Jurkat, Clone E6-1 (cell line): ENCODE measurements around the gene CSNK2A1. TPM values are rescaled to one million over a fixed set of nuclear protein-coding genes. Genes with fewer than 3 reads are reported as not detected.
"Not testable (repeated sequence)": the region's sequence is repeated elsewhere in the genome, so short reads cannot be mapped to it uniquely, and the experiment has no call there.

ENCODE experiments used
- DNase-seq: peaks from one replicate; pipeline ENCODE4 v3.0.0-alpha.2; 2011; ENCODE audit warnings: low read depth, low spot score
- H3K4me3 ChIP-seq: 2 replicates; pipeline ENCODE4 v1.5.1; 2011; ENCODE audit warnings: mild to moderate bottlenecking, low read length, control low read depth, moderate library complexity
- polyA plus RNA-seq: library from polyadenylated mRNA; unstranded; fragments of >200 nt; gene quantifications from one replicate; pipeline ENCODE4 v1.2.1, GENCODE V29; 2012; ENCODE audit warnings: missing spikeins; ENCODE audit not compliant: insufficient read length, insufficient read depth

The CSNK2A1 gene
- polyA plus RNA-seq = 124 TPM

DNA sequence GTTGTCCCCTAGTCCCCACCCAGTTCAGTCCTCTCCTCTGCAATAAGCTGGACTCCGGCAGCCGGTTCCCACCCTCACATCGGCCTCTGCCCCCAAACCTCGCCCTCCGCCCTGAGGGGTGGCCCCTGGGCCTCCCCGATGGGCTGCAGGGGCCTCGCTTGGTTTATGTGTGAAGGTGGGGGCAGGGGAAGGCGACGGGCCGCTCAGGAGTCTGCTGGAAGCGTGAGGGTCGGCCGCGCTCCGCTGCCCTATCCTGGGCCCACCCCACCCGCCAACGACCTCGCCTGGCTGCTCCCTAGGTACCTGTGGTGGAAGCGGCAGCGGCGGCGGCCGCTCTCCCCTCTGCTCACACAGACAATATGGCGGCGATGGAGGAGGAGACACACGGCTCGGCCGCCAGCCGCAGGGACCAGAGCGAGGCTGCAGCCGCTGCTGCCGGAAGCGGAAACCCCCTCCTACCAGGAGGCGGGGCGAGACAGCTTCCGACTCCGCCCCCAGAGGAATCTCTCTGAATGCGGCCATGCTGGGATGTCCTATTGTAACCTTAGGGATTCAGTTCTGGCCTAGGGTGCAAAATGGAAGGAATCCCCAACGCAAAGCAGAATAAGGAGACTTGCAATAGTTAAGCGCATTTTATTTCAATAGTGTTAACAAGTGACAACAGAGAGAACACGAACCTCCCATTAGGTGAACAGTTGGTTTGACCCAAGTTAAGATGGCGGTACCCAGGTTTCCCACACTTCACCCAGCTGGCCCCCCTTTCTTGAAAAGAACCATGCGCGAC, at the start of gene CSNK2A1:
Gene CSNK2A1 (minus strand): TSS at position 422 of the 784 bp plus-strand sequence. CDS start 35,239 bp downstream, outside the sequence.
- H3K4me3 ChIP-seq = peak within 1 kb of the TSS; percentile 89
- peak; percentile 93 for DNase-seq

DNA sequence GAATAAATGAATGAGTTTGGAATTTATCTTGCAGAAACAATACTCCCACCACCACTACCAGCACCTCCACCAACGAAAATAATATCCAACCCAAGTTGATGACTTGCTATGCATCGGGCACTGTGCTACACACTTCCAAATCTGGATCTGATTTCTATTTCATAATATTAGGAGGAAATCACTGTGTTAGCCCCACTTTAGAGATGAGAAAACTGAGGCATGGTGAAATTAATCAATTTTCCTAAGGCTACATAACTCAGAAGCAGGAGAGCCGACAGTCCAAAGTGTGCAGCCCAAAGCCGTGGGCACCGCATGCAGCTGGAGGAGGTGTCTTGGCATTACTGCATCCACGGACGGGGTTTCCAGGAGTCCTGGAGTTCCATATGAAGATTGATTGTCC, 48.9 kb upstream of the CSNK2A1 start:
- DNase-seq = no peak
- no peak overlapping the region for H3K4me3 ChIP-seq

DNA sequence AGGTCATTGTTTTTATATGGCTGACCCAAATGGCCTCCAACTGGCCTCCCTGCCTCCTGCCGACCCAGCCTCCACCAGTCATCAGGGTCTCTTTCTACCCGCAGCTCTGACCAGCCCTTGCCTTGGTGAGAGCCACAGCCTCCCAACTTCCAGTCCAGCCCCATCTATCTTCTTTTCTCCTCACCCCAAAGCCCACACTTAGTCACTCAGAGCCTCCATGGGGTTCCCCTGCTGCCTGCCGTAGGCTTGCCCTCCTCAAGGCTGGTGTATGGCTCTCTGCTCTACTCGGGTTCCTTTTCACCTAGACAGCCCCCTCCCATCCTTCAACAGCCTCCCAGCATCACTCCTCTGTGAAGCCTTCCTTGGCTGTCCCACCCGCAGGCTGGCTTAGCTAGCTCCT, 48.4 kb upstream of the CSNK2A1 start:
- no peak overlapping the region for H3K4me3 ChIP-seq
- no peak for DNase-seq

DNA sequence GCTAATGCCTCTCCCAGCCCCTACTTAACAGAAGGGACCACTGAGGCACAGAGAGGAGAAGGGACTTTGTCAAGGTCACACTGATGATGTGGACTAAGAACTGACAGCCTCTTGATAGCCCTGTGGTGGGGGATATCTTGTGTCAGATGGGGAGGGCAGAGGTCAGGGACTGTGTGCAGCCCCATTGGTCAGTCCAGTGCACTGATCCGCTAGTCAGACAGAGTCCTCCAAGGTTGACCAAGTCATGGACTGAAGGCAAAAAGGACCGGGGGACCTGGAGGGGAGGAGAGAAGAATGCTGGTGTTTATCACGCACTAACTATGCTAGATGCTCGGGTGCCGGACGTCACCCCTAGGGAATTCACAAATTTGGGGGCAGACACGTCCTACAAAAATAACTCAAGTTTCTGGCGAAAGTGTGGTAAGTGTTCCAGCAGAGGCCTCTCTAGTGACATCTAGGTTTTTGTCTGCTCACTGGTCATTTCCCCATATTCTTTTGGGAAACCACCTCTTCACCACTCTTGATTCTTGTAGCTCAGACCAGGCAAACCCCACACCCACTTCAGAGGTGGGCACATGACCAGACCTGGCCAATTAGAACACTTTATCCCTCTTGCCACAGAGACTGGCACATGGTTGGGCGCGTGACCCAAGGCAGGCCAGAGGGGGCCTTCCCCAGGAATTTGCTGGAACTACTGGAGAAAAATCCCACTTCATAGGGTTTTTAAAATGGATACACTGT, 45.5 kb upstream of the CSNK2A1 start:
- DNase-seq = no peak
- H3K4me3 ChIP-seq = no peak overlapping the region

DNA sequence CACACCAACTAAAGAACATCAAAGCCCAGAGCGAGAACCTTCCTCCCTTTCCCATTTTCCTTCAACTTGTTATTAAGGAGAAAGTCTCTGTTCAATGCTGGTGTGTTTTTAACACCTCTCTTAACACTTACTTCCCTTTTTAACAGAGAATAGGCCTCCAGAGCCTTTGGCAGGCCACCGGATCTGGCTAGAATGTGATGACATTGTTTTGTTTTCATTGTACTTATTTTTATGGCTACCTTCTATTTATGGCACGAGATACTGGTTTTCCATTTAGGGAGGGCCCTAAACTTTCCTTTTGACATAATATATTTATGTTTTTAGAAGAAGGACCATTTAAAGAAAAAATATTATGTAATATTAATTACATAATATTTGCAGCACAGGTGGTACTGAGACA, 44.9 kb upstream of the CSNK2A1 start:
- no peak for DNase-seq
- no peak overlapping the region for H3K4me3 ChIP-seq

DNA sequence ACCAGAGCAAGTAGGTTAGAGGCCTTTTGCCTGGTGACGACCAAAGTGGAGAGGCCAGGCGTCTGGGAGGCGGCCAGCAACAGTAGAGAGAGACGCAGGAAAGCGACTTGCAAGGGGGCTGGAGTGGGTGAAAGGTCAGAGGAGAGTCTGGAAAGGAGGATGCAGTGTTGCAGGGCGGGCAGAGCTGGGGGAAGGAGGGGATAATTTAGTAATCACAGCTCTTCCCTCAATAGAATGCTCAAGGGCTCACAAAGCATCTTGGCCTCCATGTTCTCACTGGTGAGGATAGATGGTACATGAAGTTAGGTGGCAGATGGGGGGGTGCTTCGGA, 41.3 kb upstream of the CSNK2A1 start:
- no peak for DNase-seq
- no peak overlapping the region for H3K4me3 ChIP-seq

DNA sequence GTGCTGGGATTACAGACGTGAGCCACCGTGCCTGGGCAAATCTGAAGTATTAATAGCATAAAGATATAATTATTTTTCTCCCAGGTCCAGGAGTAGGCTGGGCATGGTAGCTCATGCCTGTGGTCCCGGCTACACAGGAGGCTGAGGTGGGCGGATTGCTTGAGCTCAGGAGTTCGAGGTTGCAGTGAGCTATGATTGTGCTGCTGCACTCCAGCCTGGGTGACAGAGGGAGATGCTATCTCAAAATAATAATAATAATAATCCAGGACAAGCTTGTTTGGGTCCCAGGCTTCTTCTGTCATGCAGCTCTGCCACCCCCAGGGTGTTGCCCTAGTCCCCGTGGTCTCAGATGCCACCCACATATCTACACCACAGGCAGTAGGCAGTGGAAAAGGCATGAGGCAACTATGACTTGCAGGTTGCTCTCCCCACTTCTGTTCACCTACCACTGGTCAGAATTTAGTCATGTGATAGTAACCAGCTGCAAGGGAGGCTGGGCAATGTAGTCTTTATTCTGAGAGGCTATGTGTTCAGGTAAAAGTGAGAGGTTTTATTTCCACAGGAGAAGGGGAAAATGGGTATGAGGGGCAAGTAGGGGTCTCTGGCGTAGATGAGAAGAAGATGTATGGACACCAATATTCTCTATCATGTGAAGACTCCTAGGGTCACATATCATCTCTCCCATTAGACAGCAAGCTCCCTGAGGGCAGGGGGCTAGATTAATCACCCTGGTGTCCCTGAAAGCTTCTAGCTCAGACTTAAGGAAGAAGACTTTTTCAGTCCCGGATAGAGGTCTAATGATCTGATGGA, 40.8 kb upstream of the CSNK2A1 start:
- no peak overlapping the region for H3K4me3 ChIP-seq
- DNase-seq = peak; percentile 25

DNA sequence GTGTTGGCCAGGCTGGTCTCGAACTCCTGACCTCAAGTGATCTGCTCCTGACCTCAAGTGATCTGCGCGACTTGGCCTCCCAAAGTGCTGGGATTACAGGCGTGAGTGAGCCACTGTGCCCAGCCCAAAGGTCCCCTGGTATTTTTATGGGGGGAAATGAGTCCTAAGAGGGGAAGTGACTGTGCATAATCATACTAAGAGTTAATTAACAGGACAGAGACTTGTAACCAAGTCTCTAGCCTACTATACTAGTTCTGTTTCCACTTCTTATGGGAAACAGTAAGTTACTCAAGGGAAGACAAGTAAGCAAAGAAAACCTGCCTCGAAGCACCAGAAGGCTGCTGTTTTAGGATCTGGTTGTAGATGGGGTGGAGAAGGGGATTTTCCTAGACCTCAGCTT, 38.6 kb upstream of the CSNK2A1 start:
- DNase-seq = no peak
- H3K4me3 ChIP-seq = no peak overlapping the region

DNA sequence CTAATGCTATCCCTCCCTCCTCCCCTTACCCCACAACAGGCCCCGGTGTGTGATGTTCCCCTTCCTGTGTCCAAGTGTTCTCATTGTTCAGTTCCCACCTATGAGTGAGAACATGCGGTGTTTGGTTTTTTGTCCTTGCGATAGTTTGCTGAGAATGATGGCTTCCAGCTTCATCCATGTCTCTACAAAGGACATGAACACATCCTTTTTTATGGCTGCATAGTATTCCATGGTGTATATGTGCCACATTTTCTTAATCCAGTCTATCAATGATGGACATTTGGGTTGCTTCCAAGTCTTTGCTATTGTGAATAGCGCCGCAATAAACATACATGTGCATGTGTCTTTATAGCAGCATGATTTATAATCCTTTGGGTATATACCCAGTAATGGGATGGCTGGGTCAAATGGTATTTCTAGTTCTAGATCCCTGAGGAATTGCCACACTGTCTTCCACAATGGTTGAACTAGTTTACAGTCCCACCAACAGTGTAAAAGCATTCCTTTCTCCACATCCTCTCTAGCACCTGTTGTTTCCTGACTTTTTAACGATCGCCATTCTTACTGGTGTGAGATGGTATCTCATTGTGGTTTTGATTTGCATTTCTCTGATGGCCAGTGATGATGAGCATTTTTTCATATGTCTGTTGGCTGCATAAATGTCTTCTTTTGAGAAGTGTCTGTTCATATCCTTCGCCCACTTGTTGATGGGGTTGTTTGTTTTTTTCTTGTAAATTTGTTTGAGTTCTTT, 35.5 kb upstream of the CSNK2A1 start:
- H3K4me3 ChIP-seq, DNase-seq: not testable (repeated sequence)

DNA sequence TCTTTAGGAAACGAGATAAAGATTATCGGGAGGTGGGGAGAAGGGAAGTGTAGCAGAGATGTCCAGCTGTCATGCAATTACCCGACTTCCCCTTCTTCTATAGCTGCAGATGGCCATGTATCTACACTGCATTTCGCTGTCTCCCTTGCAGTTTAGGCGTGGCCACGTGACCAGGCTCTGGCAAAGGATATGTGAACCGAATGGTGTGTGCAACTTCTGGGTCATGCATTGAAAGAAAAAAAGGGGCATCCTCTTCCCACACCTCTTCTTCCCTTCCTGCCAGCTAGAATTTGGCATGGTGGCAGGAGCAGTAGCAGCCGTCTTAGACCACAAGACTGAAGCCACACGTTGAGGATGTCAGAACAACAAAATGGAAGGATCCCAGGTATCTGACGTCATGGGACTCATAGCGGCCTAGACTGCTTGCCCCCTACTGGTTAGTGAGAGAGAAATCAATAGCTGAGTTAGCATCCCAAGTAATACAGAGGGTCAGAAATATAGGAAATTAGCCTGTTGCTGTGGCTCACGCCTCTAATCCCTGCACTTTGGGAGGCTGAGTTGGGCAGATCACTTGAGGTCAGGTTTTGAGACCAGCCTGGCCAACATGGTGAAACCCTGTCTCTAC, 33.7 kb upstream of the CSNK2A1 start:
- H3K4me3 ChIP-seq = no peak overlapping the region
- DNase-seq = peak; percentile 39

DNA sequence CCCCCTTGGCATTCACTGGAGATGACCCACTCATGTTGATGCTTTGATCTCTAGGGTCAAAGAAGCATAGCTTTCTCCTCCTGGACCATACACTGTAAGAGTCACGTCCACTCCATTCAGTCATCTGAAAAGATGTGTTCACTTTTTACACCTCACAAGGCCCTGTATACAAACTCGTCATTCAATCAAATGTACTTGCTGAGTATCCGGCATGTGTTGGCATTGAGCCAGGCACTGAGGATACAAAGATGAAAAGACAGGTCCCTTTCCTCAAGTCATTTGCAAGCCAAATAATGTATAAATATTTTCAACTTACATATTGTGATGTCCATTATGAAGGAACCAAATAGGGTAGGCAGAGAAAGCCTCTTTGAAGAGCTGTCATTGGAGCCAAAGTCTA, 32.6 kb upstream of the CSNK2A1 start:
- DNase-seq = no peak

DNA sequence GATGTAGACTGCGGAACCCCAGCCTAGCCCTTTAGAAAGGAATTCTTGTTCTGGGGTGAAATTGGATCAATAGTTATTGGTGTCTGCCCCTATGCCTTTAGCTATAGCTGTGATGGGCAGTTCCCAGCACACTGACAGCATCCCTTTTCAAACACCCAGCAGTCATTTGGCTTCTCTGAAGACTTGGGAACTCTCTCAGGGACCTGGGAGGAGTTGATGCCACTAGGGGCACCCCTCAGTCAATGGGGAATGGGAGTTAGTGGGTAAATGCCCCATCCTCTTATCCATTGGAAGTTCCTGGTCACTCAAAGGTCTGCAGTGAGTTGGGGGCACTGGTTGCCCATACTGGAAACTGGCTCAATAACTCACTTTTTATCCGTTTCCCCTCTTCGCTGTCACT, 31.6 kb upstream of the CSNK2A1 start:
- no peak overlapping the region for H3K4me3 ChIP-seq
- DNase-seq = no peak

More for the DNA sequence above, 32.6 kb upstream of the CSNK2A1 start:
- no peak overlapping the region for H3K4me3 ChIP-seq

DNA sequence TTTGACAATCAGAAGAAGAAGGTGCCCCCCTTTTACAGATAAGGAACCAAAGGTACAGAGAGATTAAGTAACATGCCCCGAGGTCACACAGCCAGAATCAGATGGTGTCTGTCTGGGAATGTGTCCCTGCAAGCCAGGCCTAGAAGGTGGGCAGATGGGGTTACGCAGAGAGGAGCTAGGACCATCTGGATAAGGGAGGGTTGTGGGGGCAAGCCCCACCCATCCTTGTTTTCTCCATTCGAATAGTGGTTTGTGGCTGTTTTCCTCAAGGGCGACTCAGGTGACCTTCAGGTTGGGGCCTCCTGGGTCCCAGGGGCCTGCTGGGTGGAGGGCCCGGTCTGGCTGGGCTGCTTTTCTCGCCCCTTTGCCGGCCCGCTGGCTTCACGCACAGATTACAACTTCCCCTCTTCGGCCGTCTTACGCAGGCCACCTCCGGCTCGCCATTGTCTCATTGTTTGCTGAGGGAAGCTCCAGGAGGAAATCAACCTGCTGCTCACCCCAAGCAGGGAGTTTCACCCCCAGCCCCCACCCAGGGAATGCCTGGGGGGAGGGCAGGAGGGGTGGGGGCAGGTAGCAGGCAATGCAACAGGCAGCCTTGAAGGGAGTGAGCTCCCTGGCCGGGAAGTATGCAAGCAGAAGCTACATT, 30.8 kb upstream of the CSNK2A1 start:
- DNase-seq = no peak

DNA sequence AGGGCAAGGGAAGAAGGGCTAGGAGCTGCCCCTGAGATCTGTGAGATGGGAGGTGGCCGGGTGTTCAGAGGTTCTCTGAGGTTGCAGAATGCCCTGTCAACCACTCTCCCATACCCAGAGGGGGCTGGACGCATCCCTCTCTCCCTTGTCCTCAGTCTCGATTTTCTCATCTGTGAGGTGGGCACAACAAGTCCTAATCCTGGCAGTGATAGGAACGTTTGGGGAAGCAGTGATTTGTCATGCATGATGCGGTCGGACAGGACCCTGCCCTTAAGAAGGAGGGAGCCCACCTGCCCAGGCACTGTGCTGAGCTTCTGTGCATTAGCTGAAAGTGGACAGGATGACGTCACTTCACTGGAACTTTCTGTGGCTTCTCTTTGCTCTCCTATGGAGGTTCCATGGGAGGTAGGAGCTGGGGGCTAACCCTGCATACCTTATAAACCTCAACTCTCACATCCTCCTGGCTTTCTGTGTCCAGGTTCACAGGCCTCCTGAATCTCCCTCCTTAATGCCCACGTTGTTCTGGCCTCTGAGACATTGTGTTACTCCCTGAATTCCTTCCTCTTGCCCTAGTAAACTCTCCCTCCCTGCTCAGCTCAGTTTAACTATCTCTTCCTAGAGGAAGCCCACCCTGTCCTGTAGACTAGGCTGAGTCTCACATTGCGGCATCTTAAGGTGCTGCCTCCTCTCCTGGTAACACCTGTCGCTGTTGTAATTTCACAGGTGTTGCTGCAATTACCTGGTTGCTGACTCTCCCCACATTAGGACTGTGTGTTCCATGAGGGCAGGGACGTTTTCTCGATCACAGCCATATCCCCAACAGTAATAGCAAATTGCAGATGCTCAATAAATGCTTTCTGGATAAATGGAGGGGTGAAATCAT, 30.1 kb upstream of the CSNK2A1 start:
- no peak for DNase-seq
- no peak overlapping the region for H3K4me3 ChIP-seq

More for the DNA sequence above, 30.8 kb upstream of the CSNK2A1 start:
- no peak overlapping the region for H3K4me3 ChIP-seq

DNA sequence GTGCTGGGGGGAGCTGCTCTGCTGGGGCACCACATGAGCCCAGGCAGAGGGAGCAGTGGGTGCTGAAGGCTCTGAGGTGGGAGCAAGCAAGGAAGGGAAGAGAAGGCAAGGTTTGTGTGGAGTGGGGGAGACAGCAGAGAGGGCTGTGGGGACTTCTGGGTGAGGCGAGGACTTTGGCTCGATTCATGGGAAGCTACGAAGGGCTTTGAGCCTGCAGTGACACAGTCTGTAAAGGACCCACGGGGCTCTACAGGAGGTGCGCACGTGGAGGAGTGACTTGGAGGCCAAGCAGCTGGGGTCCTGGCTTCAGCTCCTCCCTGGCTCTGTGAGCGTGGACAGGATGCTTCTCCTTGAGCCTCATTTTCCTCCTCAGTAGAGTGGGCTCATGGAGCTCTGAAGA, 29.1 kb upstream of the CSNK2A1 start:
- no peak overlapping the region for H3K4me3 ChIP-seq
- DNase-seq = no peak

DNA sequence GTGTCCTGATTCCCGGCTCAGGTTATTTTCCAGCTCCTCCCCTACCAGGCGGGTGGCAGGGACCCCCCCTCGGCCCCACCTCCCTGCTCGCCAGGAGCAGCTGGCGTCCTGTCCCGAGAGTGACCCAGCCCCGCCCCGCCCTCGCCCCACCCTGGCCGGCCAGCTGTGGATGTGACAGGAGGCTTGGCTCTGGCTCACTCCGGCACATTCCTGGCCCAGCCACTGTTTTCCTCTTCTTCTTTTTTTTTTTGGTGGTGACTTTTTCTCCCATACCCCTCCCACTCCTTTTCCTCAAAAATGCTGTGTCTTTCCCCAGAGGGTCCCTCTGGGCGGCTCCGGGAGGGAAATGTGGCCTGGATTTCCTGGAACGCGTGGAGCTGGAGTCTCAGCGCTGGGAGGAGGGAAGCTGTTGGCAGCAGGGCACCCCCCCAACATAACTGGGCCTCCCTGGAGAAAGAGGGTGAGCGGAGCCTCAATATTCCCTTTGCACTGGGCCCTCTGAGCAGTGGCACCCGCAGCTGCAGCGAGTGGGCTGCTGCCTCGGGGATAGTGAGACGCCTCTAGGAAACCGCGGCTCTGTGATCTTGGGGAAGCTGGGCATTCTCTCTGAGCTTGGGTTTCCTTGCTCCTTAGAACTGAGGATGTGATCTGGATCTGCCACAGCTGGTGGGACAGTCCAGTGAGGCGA, 28.3 kb upstream of the CSNK2A1 start:
- H3K4me3 ChIP-seq = no peak overlapping the region
- DNase-seq = no peak
